SU-DHL-6 (cell line): ENCODE measurements around the gene GPR150.

Experiments used
- EZH2phosphoT487 ChIP-seq: fragments of 200-600 bp; sonication (generic), shearing (Covaris generic); conservative IDR thresholded peaks from 2 replicates; pipeline ENCODE4 v1.6.1; 2018; ENCODE audit warnings: mild to moderate bottlenecking, antibody characterized with exemption, low read length, moderate library complexity, mixed read lengths
- TF ChIP-seq, protein P1 (sequence below): fragments of 200-600 bp; sonication (generic); IDR thresholded peaks from one replicate; pipeline ENCODE4 v1.5.1; 2017; ENCODE audit warnings: antibody characterized with exemption, mild to moderate bottlenecking, low read length, moderate library complexity; ENCODE audit not compliant: insufficient read depth, poor library complexity, severe bottlenecking

DNA sequence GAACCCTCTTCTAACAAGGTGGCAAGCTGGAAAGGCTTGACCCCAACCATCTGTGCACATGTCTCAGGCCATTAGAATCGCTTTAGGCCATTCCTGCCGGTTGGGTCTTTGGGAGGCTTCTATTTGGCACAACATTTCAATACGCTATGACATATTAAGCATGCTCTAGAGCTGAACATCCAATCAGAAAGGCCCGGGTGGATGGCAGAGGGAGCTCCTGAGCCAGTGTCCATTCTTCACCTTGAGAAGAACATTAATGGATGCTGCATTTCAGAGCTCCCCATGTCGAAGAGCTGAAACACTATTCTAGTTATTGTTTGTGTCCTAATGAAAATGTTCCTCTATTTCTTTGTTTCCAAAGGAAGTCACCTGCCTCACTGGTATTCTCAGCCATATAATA, 50.1 kb downstream of the GPR150 start:
- TF ChIP-seq, protein P1, sequence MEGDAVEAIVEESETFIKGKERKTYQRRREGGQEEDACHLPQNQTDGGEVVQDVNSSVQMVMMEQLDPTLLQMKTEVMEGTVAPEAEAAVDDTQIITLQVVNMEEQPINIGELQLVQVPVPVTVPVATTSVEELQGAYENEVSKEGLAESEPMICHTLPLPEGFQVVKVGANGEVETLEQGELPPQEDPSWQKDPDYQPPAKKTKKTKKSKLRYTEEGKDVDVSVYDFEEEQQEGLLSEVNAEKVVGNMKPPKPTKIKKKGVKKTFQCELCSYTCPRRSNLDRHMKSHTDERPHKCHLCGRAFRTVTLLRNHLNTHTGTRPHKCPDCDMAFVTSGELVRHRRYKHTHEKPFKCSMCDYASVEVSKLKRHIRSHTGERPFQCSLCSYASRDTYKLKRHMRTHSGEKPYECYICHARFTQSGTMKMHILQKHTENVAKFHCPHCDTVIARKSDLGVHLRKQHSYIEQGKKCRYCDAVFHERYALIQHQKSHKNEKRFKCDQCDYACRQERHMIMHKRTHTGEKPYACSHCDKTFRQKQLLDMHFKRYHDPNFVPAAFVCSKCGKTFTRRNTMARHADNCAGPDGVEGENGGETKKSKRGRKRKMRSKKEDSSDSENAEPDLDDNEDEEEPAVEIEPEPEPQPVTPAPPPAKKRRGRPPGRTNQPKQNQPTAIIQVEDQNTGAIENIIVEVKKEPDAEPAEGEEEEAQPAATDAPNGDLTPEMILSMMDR: no peak
- no peak for TF ChIP-seq EZH2phosphoT487
